ENCODE data around the gene KHNYN. TPM values are rescaled to one million over a fixed set of nuclear protein-coding genes. Genes with fewer than 3 reads are reported as not detected.

KHNYN gene
- total and polyA plus RNA-seq, 2 of the 8 experiments (the other 6 are each of a cell fraction or from before 2014, with no cell fraction given) = 7.6 to 22.3 TPM

GRCh38 chr14:24422694-24423601, 6.8 kb upstream of the KHNYN start (continued):
- TF ChIP-seq CHD7 (IDR thresholded peaks at IDR 0.05; ENCODE audit: insufficient replicate concordance, low read length) = no peak
- TF ChIP-seq TEAD4 (IDR thresholded peaks at IDR 0.05; ENCODE audit: low read depth, low read length) = no peak
- no peak for TF ChIP-seq KDM1A (IDR thresholded peaks at IDR 0.05; ENCODE audit: borderline replicate concordance, low read length)
- no peak for TF ChIP-seq GTF2F1 (IDR thresholded peaks at IDR 0.05; ENCODE audit: borderline replicate concordance, low read depth, low read length)
- no peak for TF ChIP-seq EZH2 (IDR thresholded peaks at IDR 0.05; ENCODE audit: low read depth, low read length, severe bottlenecking)
